Suprapubic skin (tissue), 4 donors: Measurements from ENCODE around the gene ERLIN1. TPM values are rescaled to one million over a fixed set of nuclear protein-coding genes. Genes with fewer than 3 reads are reported as not detected.

Experiments used
- DNase-seq, 2 donors: peaks; one replicate each; pipeline ENCODE4 v3.0.0-alpha.2; 2019; ENCODE audit warnings: low spot score in 2 of 2
- H3K27ac ChIP-seq: fragments of 200-600 bp; sonication (generic); one replicate; pipeline ENCODE4 v1.5.1; 2019
- H3K27me3 ChIP-seq: fragments of 200-600 bp; sonication (generic); one replicate; pipeline ENCODE4 v1.5.1; 2019
- H3K36me3 ChIP-seq: fragments of 200-600 bp; sonication (generic); one replicate; pipeline ENCODE4 v1.5.1; 2019
- H3K4me1 ChIP-seq: fragments of 200-600 bp; sonication (generic); one replicate; pipeline ENCODE4 v1.5.1; 2019
- H3K4me3 ChIP-seq: fragments of 200-600 bp; sonication (generic); one replicate; pipeline ENCODE4 v1.5.1; 2019; ENCODE audit warnings: mild to moderate bottlenecking
- H3K9me3 ChIP-seq: fragments of 200-600 bp; sonication (generic); one replicate; pipeline ENCODE4 v1.5.1; 2019
- EP300 ChIP-seq: sonication (generic); formaldehyde crosslinking; IDR thresholded peaks from one replicate; pipeline ENCODE4 v1.6.1; 2017; ENCODE audit warnings: antibody characterized with exemption
- POLR2A ChIP-seq, 2 donors: fragments of 450-650 bp; IDR thresholded peaks; one replicate each; pipeline ENCODE4 v1.6.1; 2017; ENCODE audit warnings: antibody characterized with exemption in 2 of 2, mild to moderate bottlenecking in 2 of 2, moderate library complexity in 2 of 2
- POLR2AphosphoS5 ChIP-seq, 3 donors: sonication (generic); formaldehyde crosslinking; IDR thresholded peaks; one replicate each; pipeline ENCODE4 v1.6.1; 2017; ENCODE audit warnings: antibody characterized with exemption in 3 of 3
- WGBS: methylation state at CpG from one replicate; pipeline ENCODE4 v1.1.5; 2018; 5-methylcytosine and 5-hydroxymethylcytosine counted together
- total RNA-seq, 4 donors: library from RNA; depleted of rRNA; stranded (reverse); fragments of >200 nt; gene quantifications; one replicate each; pipeline ENCODE4 v1.1.0, GENCODE V29; 2016
- TF ChIP-seq, protein P1 (sequence below), 2 donors: fragments of 200-600 bp in 1 of 2; fragments of 450-650 bp in 1 of 2; sonication (generic) in 1 of 2; IDR thresholded peaks; one replicate each; pipeline ENCODE4 v1.5.1; 2016 to 2019; ENCODE audit warnings: antibody characterized with exemption in 2 of 2, mild to moderate bottlenecking in 1 of 2, moderate library complexity in 1 of 2

The ERLIN1 gene
- total RNA-seq, 4 donors from 2014 or later, result 23.3 to 38.2 (median 27.9) TPM

GRCh38 chr10:100192350-100192749, 6.5 kb upstream of the ERLIN1 start:
- Histone ChIP-seq H3K4me3 (no peak overlapping the region), H3K4me1 (peaks cover 5% of the 10 kb centered on the region), H3K36me3 (peaks cover 66% of the 10 kb centered on the region), H3K9me3 (no peaks in the 10 kb centered on the region), H3K27me3 (no peaks in the 10 kb centered on the region), H3K27ac (no peak overlapping the region)
- no peak for DNase-seq
- TF ChIP-seq EP300 (no peak), POLR2A (IDR thresholded peaks at IDR 0.05) (no peak), POLR2AphosphoS5 (IDR thresholded peaks at IDR 0.05) (no peak)
- TF ChIP-seq, protein P1, sequence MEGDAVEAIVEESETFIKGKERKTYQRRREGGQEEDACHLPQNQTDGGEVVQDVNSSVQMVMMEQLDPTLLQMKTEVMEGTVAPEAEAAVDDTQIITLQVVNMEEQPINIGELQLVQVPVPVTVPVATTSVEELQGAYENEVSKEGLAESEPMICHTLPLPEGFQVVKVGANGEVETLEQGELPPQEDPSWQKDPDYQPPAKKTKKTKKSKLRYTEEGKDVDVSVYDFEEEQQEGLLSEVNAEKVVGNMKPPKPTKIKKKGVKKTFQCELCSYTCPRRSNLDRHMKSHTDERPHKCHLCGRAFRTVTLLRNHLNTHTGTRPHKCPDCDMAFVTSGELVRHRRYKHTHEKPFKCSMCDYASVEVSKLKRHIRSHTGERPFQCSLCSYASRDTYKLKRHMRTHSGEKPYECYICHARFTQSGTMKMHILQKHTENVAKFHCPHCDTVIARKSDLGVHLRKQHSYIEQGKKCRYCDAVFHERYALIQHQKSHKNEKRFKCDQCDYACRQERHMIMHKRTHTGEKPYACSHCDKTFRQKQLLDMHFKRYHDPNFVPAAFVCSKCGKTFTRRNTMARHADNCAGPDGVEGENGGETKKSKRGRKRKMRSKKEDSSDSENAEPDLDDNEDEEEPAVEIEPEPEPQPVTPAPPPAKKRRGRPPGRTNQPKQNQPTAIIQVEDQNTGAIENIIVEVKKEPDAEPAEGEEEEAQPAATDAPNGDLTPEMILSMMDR (IDR thresholded peaks at IDR 0.05), result no peak
- WGBS, result 93% methylated on average over 2 of the region's 2 CpGs

DNA sequence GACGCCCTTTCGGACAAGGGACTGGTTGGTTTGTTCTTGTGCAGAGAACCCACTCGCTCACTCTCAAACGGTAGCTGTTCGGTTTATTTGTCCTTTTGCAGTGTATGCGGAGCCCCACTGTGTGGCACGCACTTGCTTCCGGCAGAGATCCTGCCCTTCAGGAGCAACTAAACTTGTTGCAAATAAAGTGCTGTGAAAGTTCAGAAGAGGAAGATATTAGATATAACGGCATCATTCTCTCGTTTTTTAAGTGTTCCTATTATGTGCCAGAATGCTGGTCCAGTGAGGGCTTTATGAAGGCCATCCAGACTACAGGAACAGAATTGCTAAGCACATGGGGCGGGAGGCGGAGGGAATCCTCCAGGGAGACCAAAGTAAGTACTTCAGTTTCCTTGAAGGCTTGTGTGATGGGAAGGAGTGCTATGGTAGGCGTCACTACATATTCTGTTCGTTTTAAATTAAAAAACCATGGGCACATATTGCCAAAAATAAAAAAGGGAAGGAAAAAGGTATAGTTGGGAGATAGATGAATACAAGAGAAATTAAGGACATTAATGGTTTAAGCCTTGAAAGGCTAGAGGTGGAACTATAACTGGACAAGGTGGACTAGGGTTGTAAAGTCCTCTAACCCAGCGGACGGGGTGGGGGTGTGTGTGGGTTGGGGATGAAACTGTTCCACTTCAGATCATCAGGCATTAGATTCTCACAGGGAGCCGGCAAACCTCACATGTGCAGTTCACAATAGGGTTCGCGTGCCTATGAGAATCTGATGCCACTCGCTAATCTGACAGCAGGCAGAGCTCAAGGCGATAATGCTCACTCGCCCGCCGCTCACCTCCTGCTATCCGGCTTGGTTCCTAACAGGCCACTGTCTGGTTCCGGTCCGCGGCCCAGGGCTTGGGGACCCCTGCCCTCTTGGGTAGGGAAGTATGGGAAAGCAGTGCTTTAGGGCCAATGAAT, 704 bp upstream of the ERLIN1 start:
- no peaks in the 10 kb centered on the region for H3K27me3 ChIP-seq
- DNase-seq, result peak in 1 of 2 donors; percentile 60
- peak overlapping the region; percentile 95 for H3K4me3 ChIP-seq
- TF ChIP-seq POLR2A (IDR thresholded peaks at IDR 0.05) (no peak), POLR2AphosphoS5 (IDR thresholded peaks at IDR 0.05) (no peak), EP300 (no peak)
- TF ChIP-seq, protein P1 (IDR thresholded peaks at IDR 0.05), result no peak
- H3K36me3 ChIP-seq, result peaks cover 24% of the 10 kb centered on the region
- 34% methylated on average over 28 of the region's 28 CpGs for WGBS
- H3K4me1 ChIP-seq, result peaks cover 44% of the 10 kb centered on the region
- peak overlapping the region; percentile 94 for H3K27ac ChIP-seq
- no peaks in the 10 kb centered on the region for H3K9me3 ChIP-seq

DNA sequence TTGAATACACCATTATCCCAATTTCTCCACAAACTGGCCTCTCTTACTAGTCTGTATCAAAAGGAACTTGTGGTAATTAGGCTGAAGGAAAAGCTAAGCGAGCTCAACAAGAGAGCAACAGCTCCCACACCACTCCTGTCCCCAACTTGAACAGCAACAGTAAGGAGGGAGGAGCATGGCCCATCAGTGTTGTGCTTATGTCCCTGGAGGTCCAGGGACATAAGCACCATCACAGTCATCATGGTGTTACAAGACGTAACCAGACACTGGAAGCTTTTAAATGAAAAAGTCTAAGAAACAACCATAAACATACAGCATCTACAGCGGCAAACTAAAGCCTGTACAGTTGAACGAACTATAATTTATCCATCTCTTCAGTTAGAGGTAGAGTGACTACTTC, 989 bp downstream of the ERLIN1 start:
- peak overlapping the region; percentile 95 for H3K4me3 ChIP-seq
- DNase-seq, result no peak
- peak overlapping the region; percentile 94 for H3K27ac ChIP-seq
- 0% methylated on average over 4 of the region's 4 CpGs for WGBS
- H3K36me3 ChIP-seq, result peaks cover 7% of the 10 kb centered on the region
- no peaks in the 10 kb centered on the region for H3K27me3 ChIP-seq
- peaks cover 44% of the 10 kb centered on the region for H3K4me1 ChIP-seq
- no peaks in the 10 kb centered on the region for H3K9me3 ChIP-seq
- TF ChIP-seq POLR2A (IDR thresholded peaks at IDR 0.05), result no peak
- TF ChIP-seq POLR2AphosphoS5 (IDR thresholded peaks at IDR 0.05), result no peak

DNA sequence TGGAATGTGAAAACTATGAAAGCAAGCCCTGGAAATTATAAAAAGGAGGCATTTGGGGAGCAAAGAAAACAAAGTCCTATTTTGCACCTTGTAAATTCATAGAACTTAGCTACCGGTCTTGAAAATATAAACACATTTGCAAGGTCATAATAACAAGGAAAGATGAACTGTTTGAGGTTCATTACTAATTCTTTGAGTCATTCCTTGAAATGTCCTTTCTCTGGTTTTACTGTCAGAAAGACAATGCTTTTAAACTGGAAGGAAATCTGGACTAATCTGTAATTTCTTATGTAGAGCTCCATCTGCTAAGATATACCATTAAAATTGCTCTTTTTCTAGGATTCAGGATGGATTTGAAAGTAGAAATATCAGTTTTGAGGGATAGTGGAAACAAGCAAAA, 1.4 kb downstream of the ERLIN1 start:
- Histone ChIP-seq H3K27me3 (no peaks in the 10 kb centered on the region), H3K36me3 (peaks cover 3% of the 10 kb centered on the region), H3K9me3 (no peaks in the 10 kb centered on the region), H3K4me3 (peak overlapping the region; percentile 95), H3K4me1 (peaks cover 44% of the 10 kb centered on the region), H3K27ac (peak overlapping the region; percentile 94)
- TF ChIP-seq EP300 (no peak), POLR2AphosphoS5 (IDR thresholded peaks at IDR 0.05) (no peak), POLR2A (IDR thresholded peaks at IDR 0.05) (no peak)
- TF ChIP-seq, protein P1 (IDR thresholded peaks at IDR 0.05), result no peak
- 67% methylated on average over 1 of the region's 1 CpG for WGBS
- DNase-seq, result no peak

DNA sequence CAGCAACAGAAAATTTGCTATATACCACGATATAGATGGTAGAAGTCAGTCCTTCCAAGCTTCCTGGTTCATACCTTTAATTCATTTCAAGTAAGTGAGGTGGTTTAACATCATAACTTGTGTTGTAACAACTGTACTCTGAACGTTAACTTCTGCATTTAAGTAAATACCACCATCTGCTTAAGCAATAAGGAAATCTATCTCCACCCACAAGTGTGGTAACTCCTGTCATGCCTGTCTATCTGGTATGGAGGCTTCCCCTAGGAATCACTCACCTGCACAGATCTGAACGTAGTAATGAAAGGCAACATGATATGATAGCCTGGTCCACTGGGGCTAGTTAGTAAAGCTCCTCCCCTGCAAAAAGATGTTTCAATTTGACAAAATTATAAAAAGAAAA, 2.3 kb downstream of the ERLIN1 start:
- Histone ChIP-seq H3K9me3 (no peaks in the 10 kb centered on the region), H3K4me3 (no peak overlapping the region), H3K27me3 (no peaks in the 10 kb centered on the region), H3K4me1 (peaks cover 44% of the 10 kb centered on the region), H3K36me3 (peaks cover 5% of the 10 kb centered on the region), H3K27ac (peak overlapping the region; percentile 35)
- TF ChIP-seq, protein P1 (IDR thresholded peaks at IDR 0.05), result no peak
- TF ChIP-seq POLR2AphosphoS5 (IDR thresholded peaks at IDR 0.05) (no peak), POLR2A (IDR thresholded peaks at IDR 0.05) (no peak), EP300 (no peak)
- DNase-seq, result no peak
- WGBS, result 40% methylated on average over 3 of the region's 3 CpGs
